ENCODE results near the gene CNTRL. TPM values are rescaled to one million over a fixed set of nuclear protein-coding genes. Genes with fewer than 3 reads are reported as not detected.
"Not testable (repeated sequence)": the region's sequence is repeated elsewhere in the genome, so short reads cannot be mapped to it uniquely, and the experiment has no call there.

CNTRL gene
- total RNA-seq, 1 experiment from 2014 or later, result 13.4 TPM

DNA sequence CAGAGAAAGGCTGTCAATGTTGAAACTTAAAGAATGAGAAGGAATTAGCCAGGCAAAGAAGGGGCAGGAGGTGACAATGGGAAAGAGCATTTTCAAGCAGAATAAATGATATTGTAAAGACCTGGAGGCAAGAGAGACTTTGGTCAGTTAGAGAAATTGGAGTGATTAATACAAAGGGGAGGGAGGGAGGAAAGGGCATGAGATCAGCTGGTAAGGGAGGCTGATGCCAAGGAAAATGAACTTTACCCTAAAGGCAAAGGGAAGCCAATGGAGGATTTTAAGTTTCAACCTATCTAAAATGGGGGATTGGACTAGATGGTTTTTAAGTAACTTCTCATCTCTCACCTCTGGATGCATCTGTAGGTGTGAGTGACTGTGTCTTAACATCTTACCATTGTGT, 48.0 kb upstream of the CNTRL start:
- ChIA-PET POLR2A (no interaction called here), CTCF (no interaction called here), RAD21 (ENCODE audit: low non-redundant PET in 1 of 2, low total read pairs in 2 of 2, uncharacterized antibody in 2 of 2, unreplicated experiment in 2 of 2) (no interaction called here)
- intact Hi-C loops (cut with micrococcal nuclease), result no loop called here
- Histone ChIP-seq H3K27me3 (ENCODE audit: insufficient read depth, low read length) (no peaks in the 10 kb centered on the region), H3K9me2 (ENCODE audit: insufficient read depth) (no peaks in the 10 kb centered on the region), H3K9me3 (ENCODE audit: control insufficient read depth in 1 of 2, insufficient read depth in 1 of 2, low read depth in 1 of 2, low read length in 2 of 2) (no peaks in the 10 kb centered on the region), H3K27ac (ENCODE audit: low read depth, low read length) (no peak overlapping the region), H4K20me1 (ENCODE audit: insufficient read depth) (no peaks in the 10 kb centered on the region), H3K36me3 (ENCODE audit: control insufficient read depth in 1 of 2, insufficient read depth in 2 of 2, low read length in 2 of 2) (no peaks in the 10 kb centered on the region), H3K4me2 (ENCODE audit: low read length) (no peak overlapping the region), H3K9ac (ENCODE audit: low read length) (no peak overlapping the region), H2AFZ (ENCODE audit: low read depth, low read length, poor library complexity, severe bottlenecking) (no peak overlapping the region), H3K4me3 (replicated peaks in 1 of 2; ENCODE audit: low read depth in 1 of 2, low read length in 2 of 2) (no peak overlapping the region), H3K4me1 (ENCODE audit: control insufficient read depth in 1 of 2, insufficient read depth in 2 of 2, low read length in 2 of 2) (peaks cover 0 to 4% of the 10 kb centered on the region in 2 experiments; a peak in 1 of 4 replicates), H3K79me2 (ENCODE audit: insufficient read depth, low read length) (no peaks in the 10 kb centered on the region)
- BruUV-seq (replicated peaks), result no TSS peak
- no peak for DNase-seq (ENCODE audit: low read depth, low spot score)
- no peak for TF ChIP-seq RAD21 (IDR thresholded peaks at IDR 0.05; ENCODE audit: low read depth)
- no peak for TF ChIP-seq EGR1 (IDR thresholded peaks at IDR 0.05; ENCODE audit: low read depth)
- TF ChIP-seq SIN3A (IDR thresholded peaks at IDR 0.05; ENCODE audit: low read depth), result no peak
- TF ChIP-seq CBX3 (IDR thresholded peaks at IDR 0.05; ENCODE audit: low read depth), result no peak
- TF ChIP-seq, protein P1, sequence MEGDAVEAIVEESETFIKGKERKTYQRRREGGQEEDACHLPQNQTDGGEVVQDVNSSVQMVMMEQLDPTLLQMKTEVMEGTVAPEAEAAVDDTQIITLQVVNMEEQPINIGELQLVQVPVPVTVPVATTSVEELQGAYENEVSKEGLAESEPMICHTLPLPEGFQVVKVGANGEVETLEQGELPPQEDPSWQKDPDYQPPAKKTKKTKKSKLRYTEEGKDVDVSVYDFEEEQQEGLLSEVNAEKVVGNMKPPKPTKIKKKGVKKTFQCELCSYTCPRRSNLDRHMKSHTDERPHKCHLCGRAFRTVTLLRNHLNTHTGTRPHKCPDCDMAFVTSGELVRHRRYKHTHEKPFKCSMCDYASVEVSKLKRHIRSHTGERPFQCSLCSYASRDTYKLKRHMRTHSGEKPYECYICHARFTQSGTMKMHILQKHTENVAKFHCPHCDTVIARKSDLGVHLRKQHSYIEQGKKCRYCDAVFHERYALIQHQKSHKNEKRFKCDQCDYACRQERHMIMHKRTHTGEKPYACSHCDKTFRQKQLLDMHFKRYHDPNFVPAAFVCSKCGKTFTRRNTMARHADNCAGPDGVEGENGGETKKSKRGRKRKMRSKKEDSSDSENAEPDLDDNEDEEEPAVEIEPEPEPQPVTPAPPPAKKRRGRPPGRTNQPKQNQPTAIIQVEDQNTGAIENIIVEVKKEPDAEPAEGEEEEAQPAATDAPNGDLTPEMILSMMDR (IDR thresholded peaks at IDR 0.05 in 2 of 3, conservative IDR thresholded peaks at IDR 0.05 in 1 of 3; ENCODE audit: borderline replicate concordance in 1 of 3, insufficient read depth in 1 of 3, low read depth in 2 of 3, low read length in 2 of 3), result no peak
- TF ChIP-seq, protein P2, sequence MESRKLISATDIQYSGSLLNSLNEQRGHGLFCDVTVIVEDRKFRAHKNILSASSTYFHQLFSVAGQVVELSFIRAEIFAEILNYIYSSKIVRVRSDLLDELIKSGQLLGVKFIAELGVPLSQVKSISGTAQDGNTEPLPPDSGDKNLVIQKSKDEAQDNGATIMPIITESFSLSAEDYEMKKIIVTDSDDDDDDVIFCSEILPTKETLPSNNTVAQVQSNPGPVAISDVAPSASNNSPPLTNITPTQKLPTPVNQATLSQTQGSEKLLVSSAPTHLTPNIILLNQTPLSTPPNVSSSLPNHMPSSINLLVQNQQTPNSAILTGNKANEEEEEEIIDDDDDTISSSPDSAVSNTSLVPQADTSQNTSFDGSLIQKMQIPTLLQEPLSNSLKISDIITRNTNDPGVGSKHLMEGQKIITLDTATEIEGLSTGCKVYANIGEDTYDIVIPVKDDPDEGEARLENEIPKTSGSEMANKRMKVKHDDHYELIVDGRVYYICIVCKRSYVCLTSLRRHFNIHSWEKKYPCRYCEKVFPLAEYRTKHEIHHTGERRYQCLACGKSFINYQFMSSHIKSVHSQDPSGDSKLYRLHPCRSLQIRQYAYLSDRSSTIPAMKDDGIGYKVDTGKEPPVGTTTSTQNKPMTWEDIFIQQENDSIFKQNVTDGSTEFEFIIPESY (IDR thresholded peaks at IDR 0.05; ENCODE audit: extremely low read depth, insufficient replicate concordance, low read length), result no peak
- no peak for TF ChIP-seq ELF1 (IDR thresholded peaks at IDR 0.05; ENCODE audit: borderline replicate concordance, low read depth)
- TF ChIP-seq JUND (IDR thresholded peaks at IDR 0.05), result no peak
- TF ChIP-seq, protein P3, sequence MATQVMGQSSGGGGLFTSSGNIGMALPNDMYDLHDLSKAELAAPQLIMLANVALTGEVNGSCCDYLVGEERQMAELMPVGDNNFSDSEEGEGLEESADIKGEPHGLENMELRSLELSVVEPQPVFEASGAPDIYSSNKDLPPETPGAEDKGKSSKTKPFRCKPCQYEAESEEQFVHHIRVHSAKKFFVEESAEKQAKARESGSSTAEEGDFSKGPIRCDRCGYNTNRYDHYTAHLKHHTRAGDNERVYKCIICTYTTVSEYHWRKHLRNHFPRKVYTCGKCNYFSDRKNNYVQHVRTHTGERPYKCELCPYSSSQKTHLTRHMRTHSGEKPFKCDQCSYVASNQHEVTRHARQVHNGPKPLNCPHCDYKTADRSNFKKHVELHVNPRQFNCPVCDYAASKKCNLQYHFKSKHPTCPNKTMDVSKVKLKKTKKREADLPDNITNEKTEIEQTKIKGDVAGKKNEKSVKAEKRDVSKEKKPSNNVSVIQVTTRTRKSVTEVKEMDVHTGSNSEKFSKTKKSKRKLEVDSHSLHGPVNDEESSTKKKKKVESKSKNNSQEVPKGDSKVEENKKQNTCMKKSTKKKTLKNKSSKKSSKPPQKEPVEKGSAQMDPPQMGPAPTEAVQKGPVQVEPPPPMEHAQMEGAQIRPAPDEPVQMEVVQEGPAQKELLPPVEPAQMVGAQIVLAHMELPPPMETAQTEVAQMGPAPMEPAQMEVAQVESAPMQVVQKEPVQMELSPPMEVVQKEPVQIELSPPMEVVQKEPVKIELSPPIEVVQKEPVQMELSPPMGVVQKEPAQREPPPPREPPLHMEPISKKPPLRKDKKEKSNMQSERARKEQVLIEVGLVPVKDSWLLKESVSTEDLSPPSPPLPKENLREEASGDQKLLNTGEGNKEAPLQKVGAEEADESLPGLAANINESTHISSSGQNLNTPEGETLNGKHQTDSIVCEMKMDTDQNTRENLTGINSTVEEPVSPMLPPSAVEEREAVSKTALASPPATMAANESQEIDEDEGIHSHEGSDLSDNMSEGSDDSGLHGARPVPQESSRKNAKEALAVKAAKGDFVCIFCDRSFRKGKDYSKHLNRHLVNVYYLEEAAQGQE (IDR thresholded peaks at IDR 0.05; ENCODE audit: low read depth), result no peak
- TF ChIP-seq ZNF274 (IDR thresholded peaks at IDR 0.05; ENCODE audit: low read depth, low read length), result no peak
- no peak for TF ChIP-seq SP1 (IDR thresholded peaks at IDR 0.05; ENCODE audit: low read depth)
- TF ChIP-seq, protein P4, sequence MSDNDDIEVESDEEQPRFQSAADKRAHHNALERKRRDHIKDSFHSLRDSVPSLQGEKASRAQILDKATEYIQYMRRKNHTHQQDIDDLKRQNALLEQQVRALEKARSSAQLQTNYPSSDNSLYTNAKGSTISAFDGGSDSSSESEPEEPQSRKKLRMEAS (IDR thresholded peaks at IDR 0.05), result no peak
- no peak for TF ChIP-seq SRF (IDR thresholded peaks at IDR 0.05; ENCODE audit: low read depth)
- TF ChIP-seq CEBPB (IDR thresholded peaks at IDR 0.05; ENCODE audit: low read depth), result no peak
- no peak for ATAC-seq

DNA sequence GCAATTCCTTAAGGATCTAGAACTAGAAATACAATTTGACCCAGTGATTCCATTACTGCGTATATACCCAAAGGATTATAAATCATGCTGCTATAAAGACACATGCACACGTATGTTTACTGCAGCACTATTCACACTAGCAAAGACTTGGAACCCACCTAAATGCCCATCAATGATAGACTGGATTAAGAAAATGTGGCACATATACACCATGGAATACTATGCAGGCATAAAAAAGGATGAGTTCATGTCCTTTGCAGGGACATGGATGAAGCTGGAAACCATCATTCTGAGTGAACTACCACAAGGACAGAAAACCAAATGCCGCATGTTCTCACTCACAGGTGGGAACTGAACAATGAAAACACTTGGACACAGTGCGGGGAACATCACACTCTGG, 46.5 kb upstream of the CNTRL start:
- H3K79me2 ChIP-seq (ENCODE audit: insufficient read depth, low read length); H3K36me3 ChIP-seq (ENCODE audit: control insufficient read depth in 1 of 2, insufficient read depth in 2 of 2, low read length in 2 of 2); H2AFZ ChIP-seq (ENCODE audit: low read depth, low read length, poor library complexity, severe bottlenecking); H3K27ac ChIP-seq (ENCODE audit: low read depth, low read length); DNase-seq (ENCODE audit: low read depth, low spot score); RAD21 ChIA-PET (ENCODE audit: low non-redundant PET in 1 of 2, low total read pairs in 2 of 2, uncharacterized antibody in 2 of 2, unreplicated experiment in 2 of 2); intact Hi-C loops (cut with micrococcal nuclease); CTCF ChIA-PET; H3K9ac ChIP-seq (ENCODE audit: low read length); H3K9me2 ChIP-seq (ENCODE audit: insufficient read depth); H3K4me1 ChIP-seq (ENCODE audit: control insufficient read depth in 1 of 2, insufficient read depth in 2 of 2, low read length in 2 of 2); H3K4me3 ChIP-seq (replicated peaks in 1 of 2; ENCODE audit: low read depth in 1 of 2, low read length in 2 of 2); H3K4me2 ChIP-seq (ENCODE audit: low read length); POLR2A ChIA-PET; H3K27me3 ChIP-seq (ENCODE audit: insufficient read depth, low read length); BruUV-seq (replicated peaks); H3K9me3 ChIP-seq (ENCODE audit: control insufficient read depth in 1 of 2, insufficient read depth in 1 of 2, low read depth in 1 of 2, low read length in 2 of 2); ATAC-seq; H4K20me1 ChIP-seq (ENCODE audit: insufficient read depth): not testable (repeated sequence)
